H9 (cell line): Measurements from ENCODE around the gene SAA4. TPM values are rescaled to one million over a fixed set of nuclear protein-coding genes. Genes with fewer than 3 reads are reported as not detected.
A peak's percentile ranks its signal among the peaks of the same experiment; 100 is the strongest.
"Not testable (repeated sequence)": the region's sequence is repeated elsewhere in the genome, so short reads cannot be mapped to it uniquely, and the experiment has no call there.

Experiments
- DNase-seq: peaks from one replicate; pipeline ENCODE4 v3.0.0-alpha.2; 2017
- H2AFZ ChIP-seq: one replicate; pipeline ENCODE4 v1.6.1; 2013; ENCODE audit warnings: mild to moderate bottlenecking, low read length, control low read depth, moderate library complexity
- H2AK5ac ChIP-seq: 2 replicates; pipeline ENCODE4 v1.6.1; 2013; ENCODE audit warnings: low read length, control low read depth, mixed read lengths; ENCODE audit not compliant: insufficient read length
- H2BK120ac ChIP-seq: one replicate; pipeline ENCODE4 v1.6.1; 2013; ENCODE audit warnings: low read depth, mild to moderate bottlenecking, low read length, control low read depth, inconsistent platforms; ENCODE audit not compliant: poor library complexity, severe bottlenecking
- H2BK12ac ChIP-seq: 2 replicates; pipeline ENCODE4 v1.6.1; 2013; ENCODE audit warnings: low read length, control low read depth, mixed read lengths, low read depth; ENCODE audit not compliant: insufficient read length
- H2BK15ac ChIP-seq: 2 replicates; pipeline ENCODE4 v1.6.1; 2013; ENCODE audit warnings: low read depth, low read length, control low read depth
- H2BK20ac ChIP-seq: one replicate; pipeline ENCODE4 v1.6.1; 2013; ENCODE audit warnings: low read depth, mild to moderate bottlenecking, low read length, control low read depth, inconsistent platforms; ENCODE audit not compliant: poor library complexity, severe bottlenecking
- H2BK5ac ChIP-seq: 2 replicates; pipeline ENCODE4 v1.6.1; 2013; ENCODE audit warnings: low read length, control low read depth, mixed read lengths; ENCODE audit not compliant: insufficient read length
- H3K14ac ChIP-seq: 2 replicates; pipeline ENCODE4 v1.6.1; 2013; ENCODE audit warnings: low read length, control low read depth; ENCODE audit not compliant: insufficient read depth
- H3K18ac ChIP-seq: 2 replicates; pipeline ENCODE4 v1.6.1; 2013; ENCODE audit warnings: low read depth, mild to moderate bottlenecking, mixed read lengths, low read length, control low read depth; ENCODE audit not compliant: insufficient read length
- H3K23ac ChIP-seq: 2 replicates; pipeline ENCODE4 v1.6.1; 2013; ENCODE audit warnings: low read length, control low read depth, mixed read lengths, low read depth; ENCODE audit not compliant: insufficient read length
- H3K23me2 ChIP-seq: 2 replicates; pipeline ENCODE4 v1.6.1; 2013; ENCODE audit warnings: low read depth, mild to moderate bottlenecking, mixed read lengths, low read length, control low read depth; ENCODE audit not compliant: insufficient read length, poor library complexity, severe bottlenecking
- H3K27ac ChIP-seq: 2 replicates; pipeline ENCODE4 v1.5.1; 2013; ENCODE audit warnings: low read length, control low read depth, mixed read lengths, low read depth; ENCODE audit not compliant: insufficient read length
- H3K27me3 ChIP-seq: 2 replicates; pipeline ENCODE4 v1.6.1; 2013; ENCODE audit warnings: low read length, control low read depth, inconsistent platforms; ENCODE audit not compliant: insufficient read depth
- H3K4ac ChIP-seq: 2 replicates; pipeline ENCODE4 v1.6.1; 2013; ENCODE audit warnings: low read depth, mild to moderate bottlenecking, control low read depth, inconsistent platforms, low read length, moderate library complexity
- H3K4me1 ChIP-seq: 2 replicates; pipeline ENCODE4 v1.6.1; 2013; ENCODE audit warnings: low read length, control low read depth, inconsistent platforms; ENCODE audit not compliant: insufficient read depth
- H3K4me2 ChIP-seq: 2 replicates; pipeline ENCODE4 v1.6.1; 2013; ENCODE audit warnings: low read length, control low read depth, mixed read lengths; ENCODE audit not compliant: insufficient read length, insufficient read depth
- H3K56ac ChIP-seq: 2 replicates; pipeline ENCODE4 v1.6.1; 2013; ENCODE audit warnings: low read depth, mild to moderate bottlenecking, mixed read lengths, low read length, control low read depth; ENCODE audit not compliant: insufficient read length
- H3K79me1 ChIP-seq: 2 replicates; pipeline ENCODE4 v1.6.1; 2013; ENCODE audit warnings: low read depth, mild to moderate bottlenecking, moderate library complexity, low read length, control low read depth, inconsistent platforms; ENCODE audit not compliant: insufficient read depth, poor library complexity, severe bottlenecking
- H3K79me2 ChIP-seq: 2 replicates; pipeline ENCODE4 v1.6.1; 2013; ENCODE audit warnings: low read length, control low read depth, inconsistent platforms; ENCODE audit not compliant: insufficient read depth
- H3K9ac ChIP-seq: 2 replicates; pipeline ENCODE4 v1.6.1; 2013; ENCODE audit warnings: low read length, control low read depth, mixed read lengths; ENCODE audit not compliant: insufficient read length; ENCODE audit errors: extremely low read depth
- H3K9me3 ChIP-seq: one replicate; pipeline ENCODE4 v1.6.1; 2013; ENCODE audit warnings: low read depth, low read length, inconsistent platforms; ENCODE audit not compliant: control insufficient read depth
- H3T11ph ChIP-seq: one replicate; pipeline ENCODE4 v1.6.1; 2013; ENCODE audit warnings: mild to moderate bottlenecking, low read length, control low read depth, inconsistent platforms
- H4K20me1 ChIP-seq: one replicate; pipeline ENCODE4 v1.6.1; 2013; ENCODE audit not compliant: control insufficient read depth, insufficient read length, insufficient read depth
- H4K5ac ChIP-seq: 2 replicates; pipeline ENCODE4 v1.6.1; 2013; ENCODE audit warnings: low read depth, mild to moderate bottlenecking, mixed read lengths, low read length, control low read depth; ENCODE audit not compliant: insufficient read length
- H4K8ac ChIP-seq: replicated peaks from 2 replicates; pipeline ENCODE4 v1.6.1; 2013; ENCODE audit warnings: low read length, control low read depth, mixed read lengths, low read depth; ENCODE audit not compliant: insufficient read length
- H4K91ac ChIP-seq: 2 replicates; pipeline ENCODE4 v1.6.1; 2013; ENCODE audit warnings: low read depth, mild to moderate bottlenecking, moderate library complexity, mixed read lengths, low read length, control low read depth; ENCODE audit not compliant: insufficient read length
- H3K27ac Mint-ChIP-seq, 3 experiments: 2 replicates in 2 of 3; 3 replicates in 1 of 3; pipeline ENCODE4 v1.8.0; 2020 to 2021; ENCODE audit warnings: mixed read lengths in 3 of 3, mild to moderate bottlenecking in 1 of 3, moderate library complexity in 1 of 3
- H3K27me3 Mint-ChIP-seq: 2 replicates; pipeline ENCODE4 v1.8.0; 2021; ENCODE audit warnings: low read depth, mild to moderate bottlenecking, moderate library complexity, mixed read lengths
- H3K36me3 Mint-ChIP-seq, 3 experiments: 2 replicates in 2 of 3; 3 replicates in 1 of 3; pipeline ENCODE4 v1.8.0; 2020 to 2021; ENCODE audit warnings: low read depth in 3 of 3, mixed read lengths in 3 of 3; ENCODE audit not compliant: insufficient read depth in 1 of 3
- H3K4me1 Mint-ChIP-seq, 2 experiments: 2 replicates each; pipeline ENCODE4 v1.8.0; 2020; ENCODE audit warnings: mixed read lengths in 2 of 2
- H3K4me3 Mint-ChIP-seq, 2 experiments: 2 replicates in 1 of 2; 3 replicates in 1 of 2; pipeline ENCODE4 v1.8.0; 2020 to 2021; ENCODE audit warnings: mild to moderate bottlenecking in 2 of 2, mixed read lengths in 2 of 2, moderate library complexity in 1 of 2
- H3K9me3 Mint-ChIP-seq, 2 experiments: 2 replicates in 1 of 2; 3 replicates in 1 of 2; pipeline ENCODE4 v1.8.0; 2020; ENCODE audit warnings: mild to moderate bottlenecking in 2 of 2, mixed read lengths in 2 of 2, moderate library complexity in 1 of 2
- CTCF ChIP-seq: fragments of 200-600 bp; sonication (generic); conservative IDR thresholded peaks from 3 replicates; pipeline ENCODE4 v1.8.0; 2021; ENCODE audit warnings: antibody characterized with exemption, mild to moderate bottlenecking
- WGBS: extraction: QIAGEN DNeasy Blood & Tissue Kit; methylation state at CpG from one replicate; pipeline ENCODE4 v1.1.7; 2013; ENCODE audit warnings: missing lambda C conversion rate, low lambda C conversion rate, mixed read lengths; ENCODE audit not compliant: insufficient read length; ENCODE audit errors: extremely low coverage; 5-methylcytosine and 5-hydroxymethylcytosine counted together
- total RNA-seq: library from RNA; stranded (reverse); gene quantifications from 2 replicates; pipeline ENCODE4 v1.2.1, GENCODE V29; 2021

Gene SAA4
- total RNA-seq, 1 experiment from 2014 or later = not detected

DNA sequence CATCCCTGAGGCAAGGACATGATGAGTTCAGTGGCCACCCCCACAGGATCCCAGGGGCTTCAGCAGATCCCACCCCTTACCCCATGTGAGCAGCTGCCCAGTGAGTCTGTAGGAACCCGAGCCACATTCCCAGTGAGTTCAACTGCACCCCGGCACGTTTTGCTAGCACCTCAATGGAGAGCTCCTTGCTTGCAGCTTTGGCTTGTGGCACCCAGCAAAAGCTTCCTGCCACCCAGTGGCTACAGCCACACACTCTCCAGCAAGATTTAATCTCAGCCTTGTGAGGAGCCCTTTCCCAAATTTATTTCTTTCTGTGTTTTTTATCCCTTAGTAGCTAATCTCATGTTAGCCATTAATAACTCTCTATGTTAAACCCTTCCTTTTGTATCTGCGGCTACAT, 33.5 kb upstream of the SAA4 start:
- Histone ChIP-seq H3K27ac (no peak overlapping the region), H4K20me1 (no peaks in the 10 kb centered on the region), H3K79me2 (no peaks in the 10 kb centered on the region), H3K27me3 (no peaks in the 10 kb centered on the region), H2BK20ac (no peak overlapping the region), H4K5ac (no peak overlapping the region), H3K18ac (no peak overlapping the region), H3K9ac (no peak overlapping the region), H3K23ac (no peak overlapping the region), H2AK5ac (no peak overlapping the region), H3K4me1 (no peaks in the 10 kb centered on the region), H3K4me2 (no peak overlapping the region), H3K56ac (no peak overlapping the region), H3T11ph (no peak overlapping the region), H2BK12ac (no peak overlapping the region), H3K9me3 (no peaks in the 10 kb centered on the region), H2BK120ac (no peak overlapping the region), H2BK5ac (no peak overlapping the region), H2BK15ac (no peak overlapping the region), H4K8ac (no peak overlapping the region), H3K79me1 (no peaks in the 10 kb centered on the region), H3K23me2 (no peaks in the 10 kb centered on the region), H3K4ac (no peak overlapping the region), H2AFZ (no peak overlapping the region), H4K91ac (no peak overlapping the region), H3K14ac (no peak overlapping the region)
- H3K9me3 Mint-ChIP-seq = no peaks in the 10 kb centered on the region
- peaks cover under 1% of the 10 kb centered on the region in 3 experiments; a peak in 4 of 7 replicates for H3K36me3 Mint-ChIP-seq
- H3K27ac Mint-ChIP-seq = no peak overlapping the region
- WGBS = no CpG with 5 or more reads among the region's 4 CpGs
- H3K27me3 Mint-ChIP-seq = no peaks in the 10 kb centered on the region
- H3K4me3 Mint-ChIP-seq = no peak overlapping the region
- DNase-seq = no peak
- peaks cover 2 to 7% of the 10 kb centered on the region in 2 experiments; a peak in 3 of 4 replicates for H3K4me1 Mint-ChIP-seq
- peak; percentile 30; the same call in 2 of the 3 replicates for TF ChIP-seq CTCF

GRCh38 chr11:18269252-18269651, 32.6 kb upstream of the SAA4 start:
- H3T11ph ChIP-seq, H3K27ac ChIP-seq, H3K18ac ChIP-seq, H3K79me1 ChIP-seq, H3K4me3 Mint-ChIP-seq, H3K23me2 ChIP-seq, H2BK20ac ChIP-seq, H2BK120ac ChIP-seq, H3K79me2 ChIP-seq, H4K91ac ChIP-seq, H2BK15ac ChIP-seq, H3K4me1 ChIP-seq, H4K5ac ChIP-seq, H2BK12ac ChIP-seq, H2AFZ ChIP-seq, H2AK5ac ChIP-seq, H4K20me1 ChIP-seq, DNase-seq, H3K9me3 Mint-ChIP-seq, H3K36me3 Mint-ChIP-seq, H3K27me3 Mint-ChIP-seq, H3K9ac ChIP-seq, H3K27ac Mint-ChIP-seq, H3K4me1 Mint-ChIP-seq, H3K9me3 ChIP-seq, H3K23ac ChIP-seq, H4K8ac ChIP-seq, H3K27me3 ChIP-seq, H3K4ac ChIP-seq, H2BK5ac ChIP-seq, H3K4me2 ChIP-seq, H3K14ac ChIP-seq, H3K56ac ChIP-seq: not testable (repeated sequence)
- no CpG with 5 or more reads among the region's 5 CpGs for WGBS
